HFF-Myc (cell line): ENCODE measurements around the gene ABCB6.

Experiments used
- DNase-seq: peaks from one replicate; pipeline ENCODE4 v3.0.0-alpha.2; 2011; ENCODE audit warnings: low read depth; ENCODE audit errors: extremely low read depth
- H3K4me3 ChIP-seq: replicated peaks from 2 replicates; pipeline ENCODE4 v1.5.1; 2011; ENCODE audit warnings: low read depth, mild to moderate bottlenecking, control low read depth, low read length
- CTCF ChIP-seq: IDR thresholded peaks from 2 replicates; pipeline ENCODE4 v1.5.1; 2012; ENCODE audit warnings: mild to moderate bottlenecking, low read depth, low read length, control low read depth; ENCODE audit errors: missing control alignments

ABCB6 gene

GRCh38 chr2:219251656-219252055 is 32.9 kb upstream of the ABCB6 start:
- TF ChIP-seq CTCF, result no peak
- DNase-seq, result no peak
- no peak overlapping the region for H3K4me3 ChIP-seq

DNA sequence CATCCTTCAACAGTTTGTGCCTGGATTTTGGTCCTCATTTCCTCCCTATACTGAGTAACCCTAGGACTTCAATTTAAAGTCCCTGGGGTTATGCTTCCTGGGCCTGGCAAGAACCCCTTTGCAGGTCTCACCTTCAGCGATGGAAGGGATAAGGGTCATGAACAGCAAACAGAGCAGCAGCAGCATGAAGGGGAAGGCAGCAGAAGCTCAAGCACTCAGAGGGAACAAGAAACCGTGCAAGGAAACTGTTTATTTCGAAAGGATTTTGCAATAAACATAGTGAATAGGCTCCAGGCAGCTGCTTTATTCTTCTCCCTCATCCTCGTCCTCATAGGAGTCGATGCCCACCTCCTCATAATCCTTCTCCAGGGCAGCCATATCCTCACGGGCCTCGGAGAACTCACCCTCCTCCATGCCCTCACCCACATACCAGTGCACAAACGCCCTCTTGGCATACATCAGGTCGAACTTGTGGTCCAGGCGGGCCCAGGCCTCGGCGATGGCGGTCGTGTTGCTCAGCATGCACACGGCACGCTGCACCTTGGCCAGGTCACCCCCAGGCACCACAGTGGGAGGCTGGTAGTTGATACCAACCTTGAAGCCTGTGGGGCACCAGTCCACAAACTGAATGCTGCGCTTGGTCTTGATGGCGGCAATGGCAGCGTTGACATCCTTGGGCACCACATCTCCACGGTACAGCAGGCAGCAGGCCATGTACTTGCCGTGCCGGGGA is 31.5 kb upstream of the ABCB6 start:
- H3K4me3 ChIP-seq, result no peak overlapping the region
- no peak for DNase-seq
- TF ChIP-seq CTCF, result no peak

GRCh38 chr2:219249203-219249980 is 30.6 kb upstream of the ABCB6 start:
- peak; percentile 30 for DNase-seq
- no peak for TF ChIP-seq CTCF
- no peak overlapping the region for H3K4me3 ChIP-seq

DNA sequence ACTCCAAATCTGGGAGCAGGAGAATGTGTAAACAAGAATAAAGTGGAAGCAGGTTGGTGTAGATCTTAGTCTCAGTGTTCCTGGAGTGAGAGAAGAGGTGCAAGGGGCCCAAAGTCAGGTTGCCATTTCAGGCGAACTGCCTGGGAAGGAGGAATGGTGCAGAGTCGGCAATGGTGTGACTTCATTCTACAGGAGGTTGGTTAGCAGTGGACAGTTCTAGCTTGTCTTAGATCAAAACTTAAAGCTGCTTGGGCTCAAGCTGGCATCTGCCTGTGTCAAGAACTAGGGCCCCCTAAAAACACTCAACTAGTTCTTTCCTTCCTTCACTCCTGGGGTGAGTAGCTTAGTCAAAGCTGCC is 30.1 kb upstream of the ABCB6 start:
- no peak for TF ChIP-seq CTCF
- H3K4me3 ChIP-seq, result no peak overlapping the region
- DNase-seq, result no peak

- TF ChIP-seq CTCF, result no peak
- no peak for DNase-seq
- no peak overlapping the region for H3K4me3 ChIP-seq
These were observed 29.2 kb upstream of the ABCB6 start for GRCh38 chr2:219247678-219248642.

DNA sequence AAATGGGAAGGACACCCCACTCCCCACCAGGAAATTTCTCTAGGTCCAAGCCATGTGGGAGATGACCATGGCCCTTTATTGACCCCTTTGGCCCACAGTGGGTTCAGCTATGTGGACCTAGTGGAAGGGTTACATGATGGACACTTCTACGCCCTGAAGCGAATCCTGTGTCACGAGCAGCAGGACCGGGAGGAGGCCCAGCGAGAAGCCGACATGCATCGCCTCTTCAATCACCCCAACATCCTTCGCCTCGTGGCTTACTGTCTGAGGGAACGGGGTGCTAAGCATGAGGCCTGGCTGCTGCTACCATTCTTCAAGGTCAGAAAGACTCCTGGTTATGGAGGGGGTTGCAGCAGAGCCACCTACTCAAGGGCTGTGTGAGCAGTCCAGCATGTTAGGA is 27.8 kb upstream of the ABCB6 start:
- peak overlapping the region; percentile 84; the same call in 1 of the 2 replicates for H3K4me3 ChIP-seq
- no peak for TF ChIP-seq CTCF
- no peak for DNase-seq
